Heart right ventricle (tissue), 16 donors: ENCODE measurements around the gene RAD21L1. TPM values are rescaled to one million over a fixed set of nuclear protein-coding genes. Genes with fewer than 3 reads are reported as not detected.

Source experiments
- ATAC-seq, 8 donors: fragments of 200-7000 bp; cut with Tn5 transposase; one replicate each; pipeline ENCODE4 v1.9.1; 2020; ENCODE audit warnings: mild to moderate bottlenecking in 8 of 8, moderate library complexity in 8 of 8, moderate number of reproducible peaks in 1 of 8
- DNase-seq, 2 donors: peaks; one replicate each; pipeline ENCODE4 v3.0.0-alpha.2; 2020
- H3K27ac ChIP-seq, 10 donors: fragments of 200-600 bp; sonication (generic) in 2 of 10; one replicate each; pipeline versions ENCODE4 v1.5.0 to v1.8.0; 2020 to 2022; ENCODE audit warnings: mild to moderate bottlenecking in 3 of 10
- H3K27me3 ChIP-seq, 7 donors: fragments of 200-600 bp; one replicate each; pipeline ENCODE4 v1.8.0; 2021 to 2022; ENCODE audit warnings: mild to moderate bottlenecking in 2 of 7
- H3K36me3 ChIP-seq, 9 donors: fragments of 200-600 bp; sonication (generic) in 1 of 9; one replicate each; pipeline versions ENCODE4 v1.5.0 to v1.8.0; 2020 to 2022; ENCODE audit warnings: mild to moderate bottlenecking in 2 of 9
- H3K4me1 ChIP-seq, 9 donors: fragments of 200-600 bp; sonication (generic) in 1 of 9; one replicate each; pipeline versions ENCODE4 v1.5.0 to v1.8.0; 2020 to 2022; ENCODE audit warnings: mild to moderate bottlenecking in 4 of 9
- H3K4me3 ChIP-seq, 10 donors: fragments of 200-600 bp; sonication (generic) in 2 of 10; one replicate each; pipeline versions ENCODE4 v1.5.0 to v1.8.0; 2020 to 2022; ENCODE audit warnings: mild to moderate bottlenecking in 7 of 10, moderate library complexity in 2 of 10
- H3K9me3 ChIP-seq, 11 donors: fragments of 200-600 bp in 10 of 11; sonication (generic) in 2 of 11; one replicate each; pipeline versions ENCODE4 v1.5.0 to v1.8.0; 2013 to 2022; ENCODE audit warnings: mild to moderate bottlenecking in 2 of 11, control low read depth in 1 of 11, moderate library complexity in 1 of 11
- WGBS, 2 donors: extraction: QIAGEN DNeasy Blood & Tissue Kit; methylation state at CpG; one replicate each; pipeline ENCODE4 v1.1.7; 2013; ENCODE audit warnings: inconsistent platforms in 1 of 2; 5-methylcytosine and 5-hydroxymethylcytosine counted together
- intact Hi-C, 10 donors: fragments of 100-400 bp; cut with DNase I; formaldehyde crosslinking; loops; one replicate each; pipeline versions ENCODE4 v1.11.1 to v1.14.2; 2022
- polyA plus RNA-seq, 2 donors: library from polyadenylated mRNA; stranded (reverse); fragments of 200-250 nt; gene quantifications; one replicate each; pipeline ENCODE4 v1.2.3, GENCODE V29; 2013
- total RNA-seq, 10 donors: library from RNA; stranded (reverse); fragmentation: NEBNext Ultra II Directional in 3 of 10; extraction: Animal tissue kit (Norgen Biotek cat#: 25700) in 3 of 10; gene quantifications; one replicate each; pipeline versions ENCODE4 v1.2.1 to v1.2.4, GENCODE V29; 2021 to 2023
- TF ChIP-seq, protein P1 (sequence below), 9 donors: fragments of 200-600 bp; sonication (generic) in 2 of 9; IDR thresholded peaks; one replicate each; pipeline versions ENCODE4 v1.5.0 to v1.8.0; 2021 to 2022; ENCODE audit warnings: antibody characterized with exemption in 9 of 9, mild to moderate bottlenecking in 5 of 9, moderate library complexity in 1 of 9
- donor health status: Arrhythmogenic right ventricular cardiomyopathy.
- donor health status: ischemic (EF 13 %, LVEDD 7.1; RV severe dilation, severe dysfunction).
- donor health status: healthy with polysubstance abuse.
- donor health status: DM: no; HTN: yes; CAD: no.
- donor health status: DM: no; HTN: no; CAD: no.
- donor health status: ischemic (EF 25% LVEDD 6.9; RV normal size, moderate dysfunction).
- donor health status: ischemic (EF 25% LVEDD 5.7; RV mildly dilated, moderate dysfunction).
- donor health status: healthy.
- donor health status: DM: yes; HTN: yes; CAD: no.
- donor health status: Ischemic cardiomyopathy.
- donor health status: ischemic (EF 35%, LVEDD 5.7; RV mildly dilated, moderate dysfunction).
- donor health status: nonischemic (EF 11% LVEDD 7.7; RV severe dilation, severe dysfunction).
- donor health status: DM: yes; HTN: yes; CAD: no.
- donor health status: PGD.
- donor health status: ischemic (EF 29% LVEDD 5.4; RV normal size, mild dysfunction).
- donor health status: nonischemic (EF 23%, LVEDD 6.1; RV moderate dilation, normal function).

Gene RAD21L1
- total and polyA plus RNA-seq, 12 donors, result not detected

DNA sequence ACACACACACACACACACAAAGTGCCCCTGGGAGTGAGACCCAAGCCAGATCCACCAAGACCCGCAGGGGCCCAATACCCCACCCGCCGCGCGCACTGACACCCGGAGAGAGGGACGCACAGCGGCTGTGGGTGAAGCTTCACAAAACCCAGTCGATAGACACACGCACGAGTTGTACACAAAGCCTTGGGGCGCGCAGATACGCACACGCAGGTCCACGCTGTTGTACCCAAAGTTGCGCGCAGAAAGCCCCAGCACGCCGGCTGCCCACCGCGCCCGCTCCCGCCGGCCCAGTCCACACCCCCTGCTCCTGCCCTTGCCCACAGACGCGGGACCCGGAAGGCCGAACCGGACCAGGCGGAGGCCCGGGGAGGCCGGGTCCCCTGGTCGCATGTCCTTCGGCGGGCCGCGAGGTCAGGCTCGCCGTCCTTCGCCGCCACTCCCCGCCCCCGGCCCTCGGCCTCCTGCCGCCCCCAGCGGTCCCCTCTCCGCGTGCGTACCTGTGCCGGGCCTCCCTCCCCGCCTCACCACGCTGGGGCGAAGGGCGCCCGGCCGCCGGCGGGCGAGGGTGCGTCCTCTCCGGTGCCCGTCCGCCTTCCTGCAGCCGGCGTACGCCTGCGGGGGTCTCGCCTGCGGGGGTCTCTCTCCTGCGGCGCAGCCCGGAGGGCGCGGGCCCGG is 41.1 kb upstream of the RAD21L1 start, which contains the start of gene TMEM74B:
TMEM74B (minus strand) TSS at position 344 of the 678 bp plus-strand sequence. CDS start 1,180 bp downstream, outside the sequence.
- peak in 2 of 8 donors; percentile 7 to 9 for ATAC-seq
- Histone ChIP-seq H3K9me3 (no peaks in the 10 kb centered on the region), H3K4me1 (peaks cover 0 to 29% (median 16%) of the 10 kb centered on the region in 9 donors), H3K27ac (peak within 1 kb of the TSS in 7 of 10 donors; percentile 47 to 69 (median 60)), H3K27me3 (peaks cover 4 to 37% (median 27%) of the 10 kb centered on the region in 7 donors), H3K36me3 (peaks cover 0 to 5% (median 0%) of the 10 kb centered on the region in 9 donors), H3K4me3 (peak within 1 kb of the TSS; percentile 28 to 62 (median 58))
- 1 to 2% methylated on average over 68 to 76 of the region's 76 CpGs for WGBS, 2 donors
- DNase-seq, result no peak
- TF ChIP-seq, protein P1, sequence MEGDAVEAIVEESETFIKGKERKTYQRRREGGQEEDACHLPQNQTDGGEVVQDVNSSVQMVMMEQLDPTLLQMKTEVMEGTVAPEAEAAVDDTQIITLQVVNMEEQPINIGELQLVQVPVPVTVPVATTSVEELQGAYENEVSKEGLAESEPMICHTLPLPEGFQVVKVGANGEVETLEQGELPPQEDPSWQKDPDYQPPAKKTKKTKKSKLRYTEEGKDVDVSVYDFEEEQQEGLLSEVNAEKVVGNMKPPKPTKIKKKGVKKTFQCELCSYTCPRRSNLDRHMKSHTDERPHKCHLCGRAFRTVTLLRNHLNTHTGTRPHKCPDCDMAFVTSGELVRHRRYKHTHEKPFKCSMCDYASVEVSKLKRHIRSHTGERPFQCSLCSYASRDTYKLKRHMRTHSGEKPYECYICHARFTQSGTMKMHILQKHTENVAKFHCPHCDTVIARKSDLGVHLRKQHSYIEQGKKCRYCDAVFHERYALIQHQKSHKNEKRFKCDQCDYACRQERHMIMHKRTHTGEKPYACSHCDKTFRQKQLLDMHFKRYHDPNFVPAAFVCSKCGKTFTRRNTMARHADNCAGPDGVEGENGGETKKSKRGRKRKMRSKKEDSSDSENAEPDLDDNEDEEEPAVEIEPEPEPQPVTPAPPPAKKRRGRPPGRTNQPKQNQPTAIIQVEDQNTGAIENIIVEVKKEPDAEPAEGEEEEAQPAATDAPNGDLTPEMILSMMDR (IDR thresholded peaks at IDR 0.05), result no peak
- intact Hi-C loops, result loop anchor here in 1 of 10 donors (10.0 kb wide), 1 partner anchor 370 kb away; no protein-coding TSS in a partner anchor

DNA sequence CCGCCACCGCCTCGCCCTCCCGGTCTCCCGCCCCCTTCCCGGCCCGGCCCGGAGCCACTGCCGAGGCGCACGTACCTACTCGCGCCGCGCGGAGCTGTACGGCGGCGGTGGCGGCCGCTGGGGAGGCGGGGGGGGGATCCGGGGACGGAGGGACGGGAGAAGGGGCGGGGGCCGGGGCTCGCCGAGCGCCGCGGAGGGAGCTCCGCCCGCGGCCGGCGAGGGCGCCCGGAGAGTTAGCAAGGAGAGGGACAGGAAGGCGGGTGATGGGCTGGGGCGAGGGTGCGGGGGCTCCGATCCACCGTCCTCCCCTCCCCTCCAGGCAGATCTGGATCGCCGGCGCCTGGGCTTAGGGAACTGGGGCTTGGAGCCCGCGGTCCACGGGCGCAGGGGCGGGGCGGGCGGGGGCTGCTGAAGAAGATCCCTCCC is 40.5 kb upstream of the RAD21L1 start:
- TF ChIP-seq, protein P1 (IDR thresholded peaks at IDR 0.05), result no peak
- peaks cover 0 to 29% (median 16%) of the 10 kb centered on the region in 9 donors for H3K4me1 ChIP-seq
- peak overlapping the region in 7 of 10 donors; percentile 47 to 69 (median 60) for H3K27ac ChIP-seq
- intact Hi-C loops, result loop anchor here in 1 of 10 donors (10.0 kb wide), 1 partner anchor 371 kb away; no protein-coding TSS in a partner anchor
- H3K27me3 ChIP-seq, result peaks cover 4 to 37% (median 27%) of the 10 kb centered on the region in 7 donors
- peak in 7 of 8 donors; percentile 6 to 36 (median 18) for ATAC-seq
- H3K9me3 ChIP-seq, result no peaks in the 10 kb centered on the region
- H3K36me3 ChIP-seq, result peaks cover 0 to 5% (median 0%) of the 10 kb centered on the region in 9 donors
- H3K4me3 ChIP-seq, result peak overlapping the region; percentile 28 to 62 (median 58)
- WGBS, 2 donors, result 0% methylated on average over 8 to 54 of the region's 54 CpGs
- DNase-seq, result peak in 1 of 2 donors; percentile 26

DNA sequence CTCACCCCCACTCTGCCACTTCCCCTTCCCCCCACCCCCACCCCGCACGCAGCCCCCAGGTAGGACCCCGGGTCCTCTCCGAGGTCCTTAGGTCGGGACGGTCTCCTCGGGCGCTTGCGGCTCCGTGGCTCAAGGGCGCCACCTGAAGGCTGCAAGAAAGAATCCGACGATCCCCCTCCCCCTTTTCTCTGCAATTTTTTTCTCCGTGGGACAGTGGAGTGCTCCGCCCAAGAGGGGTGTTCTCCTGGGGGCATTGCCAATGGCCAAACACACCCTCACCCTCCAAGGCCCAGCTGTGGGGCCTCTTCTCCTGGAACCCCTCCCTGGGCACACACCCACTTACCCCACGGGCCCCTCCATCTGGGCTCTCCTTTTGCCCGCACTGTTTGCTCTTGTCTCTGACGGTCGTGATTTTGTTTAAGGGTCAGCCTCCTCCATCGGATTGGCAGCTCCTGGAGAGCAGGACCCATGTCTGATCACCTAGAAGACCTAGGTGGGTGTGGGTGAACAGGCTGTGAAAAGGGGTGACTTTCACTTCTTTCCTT is 40.0 kb upstream of the RAD21L1 start:
- DNase-seq, result peak; percentile 48 to 59

More for the DNA sequence above, 40.0 kb upstream of the RAD21L1 start:
- Histone ChIP-seq H3K4me3 (peak overlapping the region; percentile 28 to 62 (median 58)), H3K9me3 (no peaks in the 10 kb centered on the region), H3K4me1 (peaks cover 0 to 29% (median 16%) of the 10 kb centered on the region in 9 donors), H3K36me3 (peaks cover 0 to 5% (median 0%) of the 10 kb centered on the region in 9 donors), H3K27me3 (peaks cover 4 to 37% (median 27%) of the 10 kb centered on the region in 7 donors), H3K27ac (peak overlapping the region in 6 of 10 donors; percentile 55 to 69 (median 60))
- 10 to 11% methylated on average over 20 of the region's 20 CpGs for WGBS, 2 donors
- ATAC-seq, result peak; percentile 51 to 78 (median 66)
- TF ChIP-seq, protein P1 (IDR thresholded peaks at IDR 0.05), result peak; percentile 17 to 64 (median 52)
- intact Hi-C loops, result loop anchor here in 2 of 10 donors (2.0 to 10.0 kb wide), 2 partner anchors 19 to 371 kb away; no protein-coding TSS in a partner anchor
